Endothelial cell of umbilical vein (primary cell): ENCODE measurements around the gene XIST.

Experiments used
- CTCF ChIP-seq, 2 donors: IDR thresholded peaks; 1 replicate in 1 of 2; 2 replicates in 1 of 2; pipeline ENCODE4 v1.5.1; 2011; ENCODE audit warnings: low read length in 2 of 2, mild to moderate bottlenecking in 2 of 2, moderate library complexity in 2 of 2, control low read depth in 1 of 2, inconsistent platforms in 1 of 2, low read depth in 1 of 2; ENCODE audit not compliant: insufficient read depth in 1 of 2; ENCODE audit errors: extremely low read depth in 1 of 2
- POLR2A ChIP-seq: IDR thresholded peaks from 2 replicates; pipeline ENCODE4 v1.6.1; 2012; ENCODE audit warnings: low read depth, mild to moderate bottlenecking, control low read depth, low read length
- POLR2AphosphoS5 ChIP-seq: IDR thresholded peaks from 2 replicates; pipeline ENCODE4 v1.6.1; 2012; ENCODE audit warnings: low read depth, mild to moderate bottlenecking, control low read depth, low read length, moderate library complexity; ENCODE audit not compliant: insufficient read depth

DNA sequence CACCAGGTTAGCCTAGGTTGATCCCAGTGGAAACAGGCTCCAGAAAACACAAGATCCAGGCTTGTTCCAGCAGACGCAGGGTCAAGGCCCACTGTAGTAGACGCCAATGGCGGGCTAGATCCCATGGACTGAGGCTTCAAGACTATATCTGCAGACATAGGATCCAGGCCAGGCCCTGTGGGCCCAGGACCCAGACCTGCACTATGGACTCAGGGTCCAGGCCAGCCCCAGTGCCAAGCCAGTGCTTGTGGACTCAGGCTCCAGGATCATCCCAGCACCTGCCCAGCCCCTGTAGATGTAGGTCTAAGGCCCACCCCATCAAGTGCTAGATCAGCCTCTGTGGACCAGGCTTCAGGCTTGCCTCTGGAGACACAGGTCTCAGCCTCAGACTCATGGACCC is 11.3 kb upstream of the XIST start:
- TF ChIP-seq CTCF (IDR thresholded peaks at IDR 0.05; ENCODE audit: extremely low read depth in 1 of 2, insufficient read depth in 1 of 2, low read depth in 1 of 2, low read length in 2 of 2) (no peak), POLR2AphosphoS5 (no peak), POLR2A (no peak)
